Stimulated activated CD8-positive, alpha-beta memory T cell treated with anti-CD3 and anti-CD28 coated beads, Interleukin-15, amount 100 ng/mL, for 1 hour (primary cell): Measurements from ENCODE around the gene RING1.

Experiments used
- DNase-seq: peaks from one replicate; pipeline ENCODE4 v3.0.0-alpha.2; 2020; ENCODE audit warnings: low read depth

RING1 gene

GRCh38 chr6:33208091-33208967, at the start of gene RING1:
Gene RING1, plus strand, starts transcription at chr6:33208500. Its CDS starts 323 bp downstream, at chr6:33208823.
- peak; percentile 70 for DNase-seq

- DNase-seq: no peak
Observed at GRCh38 chr6:33160096-33160495, 48.2 kb upstream of the RING1 start.

- no peak for DNase-seq
Observed at GRCh38 chr6:33160728-33161344, 47.5 kb upstream of the RING1 start.

DNA sequence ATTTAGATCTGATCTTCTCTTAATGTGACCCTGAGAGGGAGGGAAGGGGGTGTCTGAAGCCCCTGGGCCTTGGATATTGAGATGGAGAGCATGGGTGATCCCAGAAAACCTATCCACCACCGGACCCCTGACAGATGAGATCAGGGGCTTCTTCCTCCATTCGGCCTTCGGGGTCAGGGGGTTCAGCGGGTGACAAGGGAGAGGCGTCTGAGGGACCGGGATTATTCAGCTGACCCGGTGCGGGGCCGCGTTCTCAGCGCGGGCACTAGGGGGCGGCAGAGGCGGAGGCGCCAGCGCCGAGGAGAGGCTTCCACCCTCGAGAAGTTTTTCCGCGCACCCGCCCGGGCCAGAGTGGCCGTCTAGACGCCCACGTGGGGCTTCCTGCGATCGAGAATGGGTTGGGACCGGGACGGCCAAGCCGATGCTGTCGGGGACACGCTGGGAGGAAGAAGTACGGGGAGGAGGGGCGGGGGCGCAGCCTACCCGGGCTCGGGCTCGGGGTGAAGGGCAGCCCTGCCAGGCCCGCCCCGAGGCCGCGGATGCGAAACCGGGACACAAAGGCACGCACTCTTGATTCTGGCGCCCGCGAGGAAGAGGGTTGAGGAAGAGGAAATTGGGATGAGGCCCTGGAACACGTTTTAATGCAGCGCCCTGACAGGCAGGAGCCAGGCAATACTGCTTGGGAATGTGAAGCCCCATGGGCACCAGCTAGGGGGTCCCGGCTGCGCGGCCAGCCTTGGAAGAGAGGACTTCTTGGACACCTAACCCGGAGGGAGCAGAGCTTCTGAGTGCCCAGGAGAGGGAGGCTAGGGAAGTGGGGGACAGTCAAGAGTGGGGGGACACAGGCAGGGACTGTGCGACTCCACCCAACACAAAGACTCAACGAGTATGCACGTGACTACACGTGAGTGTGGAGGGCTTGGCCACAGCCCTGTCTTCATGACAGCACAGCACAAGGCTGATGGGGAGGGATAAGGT, 46.7 kb upstream of the RING1 start:
- DNase-seq: peak; percentile 71

GRCh38 chr6:33163540-33163939, 44.8 kb upstream of the RING1 start:
- DNase-seq: no peak

DNA sequence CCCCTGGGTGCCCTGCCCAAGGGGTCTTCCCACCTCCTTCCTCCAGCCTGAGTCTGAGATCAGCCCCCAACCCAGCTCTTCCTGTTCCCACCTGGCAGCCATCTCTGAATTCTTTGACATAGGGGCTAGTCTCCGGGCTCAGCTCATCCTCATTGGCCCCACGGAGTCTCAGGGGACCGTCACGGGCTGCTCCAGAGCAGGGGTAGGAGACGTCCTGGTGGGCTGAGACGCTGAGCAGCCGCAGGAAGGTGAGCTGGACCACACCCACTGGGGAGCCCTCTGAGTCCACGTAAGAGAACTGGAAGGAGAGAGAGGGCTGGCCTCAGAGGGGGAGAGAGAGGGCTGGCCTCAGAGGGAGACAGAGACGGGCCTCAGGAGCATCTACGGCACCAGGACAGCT, 44.1 kb upstream of the RING1 start:
- no peak for DNase-seq

DNA sequence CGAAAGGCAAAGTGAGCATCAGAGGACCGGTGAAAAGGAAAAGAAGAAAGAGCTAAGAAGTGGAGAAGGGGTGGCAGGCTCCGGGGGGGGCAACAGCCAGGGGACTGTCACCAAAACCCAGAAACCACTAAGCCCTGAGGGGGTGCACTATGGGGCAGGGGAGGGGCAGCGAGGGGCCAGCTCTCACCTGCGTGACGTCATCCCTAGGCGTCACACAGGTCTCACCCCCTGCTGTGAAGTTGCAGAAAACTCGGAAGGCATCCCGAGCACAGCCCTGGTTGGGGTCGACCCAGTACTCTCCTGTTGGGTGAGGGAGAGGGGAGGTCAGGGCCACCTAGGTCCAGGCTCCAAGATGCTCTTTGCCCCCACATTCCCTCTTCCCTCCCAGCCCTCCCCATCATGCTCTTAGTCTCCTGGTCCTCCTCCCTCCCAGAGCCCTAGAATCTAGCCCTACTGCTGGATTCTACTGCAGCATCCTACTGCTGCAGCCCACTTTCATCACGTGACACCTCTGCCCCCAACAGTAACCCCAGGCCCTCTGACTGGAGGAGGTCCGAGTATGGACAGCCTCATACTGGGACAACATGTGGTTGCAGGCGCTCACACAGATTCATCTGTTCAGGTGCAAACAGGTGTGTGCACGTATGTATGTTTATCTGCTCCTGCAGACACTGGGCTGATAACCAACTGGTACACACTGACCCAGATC, 43.5 kb upstream of the RING1 start:
- DNase-seq: no peak

DNA sequence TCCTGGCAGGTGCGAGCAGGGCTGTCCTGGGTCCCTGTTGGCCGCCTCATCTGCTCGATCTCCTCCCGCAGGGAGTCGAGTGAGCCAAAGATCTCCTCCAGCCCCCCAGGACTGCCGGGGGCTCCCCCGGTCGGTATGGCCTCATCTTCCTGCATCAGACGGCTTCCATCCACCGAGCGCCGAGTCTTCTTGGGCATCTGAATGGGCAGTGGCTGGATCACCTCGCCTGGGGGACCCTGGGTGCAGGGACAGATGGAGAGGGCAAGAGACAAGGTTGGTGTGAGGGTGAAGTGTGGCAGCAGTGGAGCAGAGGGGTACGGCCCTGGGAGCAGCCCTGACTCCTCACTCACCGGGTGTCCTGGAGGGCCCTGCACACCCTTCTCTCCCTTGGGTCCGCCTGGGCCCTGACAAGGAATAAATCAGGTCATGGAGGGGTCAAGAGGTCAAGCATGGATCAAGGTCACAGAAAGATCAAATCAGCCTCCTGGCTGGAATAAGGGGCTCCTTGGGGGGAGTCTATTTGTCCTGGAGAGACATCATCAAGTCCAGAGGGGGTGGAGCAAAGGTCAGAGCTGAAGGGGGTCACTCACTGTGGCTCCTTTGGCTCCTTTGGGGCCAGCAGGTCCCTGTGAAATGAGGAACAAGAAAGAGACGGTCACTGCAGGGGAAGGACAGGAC, 42.6 kb upstream of the RING1 start:
- no peak for DNase-seq

DNA sequence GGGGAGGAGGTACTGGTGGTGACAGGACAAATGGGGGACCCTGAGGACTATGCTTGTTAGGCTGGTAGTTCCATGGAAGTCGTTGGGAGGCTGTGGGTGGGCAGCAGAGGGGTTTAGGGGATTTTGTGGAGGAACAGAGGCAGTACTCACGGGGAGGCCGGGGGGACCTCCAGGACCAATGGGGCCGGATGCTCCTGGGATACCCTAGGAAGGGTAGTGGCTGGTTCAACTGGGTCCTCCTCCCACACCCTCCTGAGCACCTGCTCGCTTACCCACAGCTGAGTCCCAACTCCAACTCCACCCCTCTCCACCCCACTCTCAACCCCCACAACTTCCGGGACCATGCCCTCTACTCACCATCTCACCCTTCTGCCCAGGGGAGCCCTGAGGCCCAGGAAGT, 41.9 kb upstream of the RING1 start:
- DNase-seq: no peak

DNA sequence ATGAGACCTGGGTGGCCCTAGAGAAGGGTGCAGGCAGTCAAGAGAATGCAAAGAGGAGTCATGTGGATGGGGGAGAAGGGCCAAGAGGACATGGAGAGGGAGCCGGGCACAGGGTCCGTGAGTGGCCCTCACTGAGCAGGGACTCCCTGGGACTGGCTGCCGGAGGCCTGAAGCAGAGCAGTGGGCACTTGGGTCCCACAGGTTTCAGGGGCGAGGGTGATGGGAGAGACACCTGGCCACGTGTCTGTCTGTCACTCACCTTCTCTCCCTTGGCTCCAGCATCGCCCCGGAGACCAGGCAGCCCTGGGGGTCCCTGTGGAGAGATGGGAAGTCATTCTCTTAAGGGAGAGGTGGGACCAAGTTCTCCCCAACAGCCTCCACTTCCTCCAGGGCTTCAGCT, 41.5 kb upstream of the RING1 start:
- DNase-seq: no peak

DNA sequence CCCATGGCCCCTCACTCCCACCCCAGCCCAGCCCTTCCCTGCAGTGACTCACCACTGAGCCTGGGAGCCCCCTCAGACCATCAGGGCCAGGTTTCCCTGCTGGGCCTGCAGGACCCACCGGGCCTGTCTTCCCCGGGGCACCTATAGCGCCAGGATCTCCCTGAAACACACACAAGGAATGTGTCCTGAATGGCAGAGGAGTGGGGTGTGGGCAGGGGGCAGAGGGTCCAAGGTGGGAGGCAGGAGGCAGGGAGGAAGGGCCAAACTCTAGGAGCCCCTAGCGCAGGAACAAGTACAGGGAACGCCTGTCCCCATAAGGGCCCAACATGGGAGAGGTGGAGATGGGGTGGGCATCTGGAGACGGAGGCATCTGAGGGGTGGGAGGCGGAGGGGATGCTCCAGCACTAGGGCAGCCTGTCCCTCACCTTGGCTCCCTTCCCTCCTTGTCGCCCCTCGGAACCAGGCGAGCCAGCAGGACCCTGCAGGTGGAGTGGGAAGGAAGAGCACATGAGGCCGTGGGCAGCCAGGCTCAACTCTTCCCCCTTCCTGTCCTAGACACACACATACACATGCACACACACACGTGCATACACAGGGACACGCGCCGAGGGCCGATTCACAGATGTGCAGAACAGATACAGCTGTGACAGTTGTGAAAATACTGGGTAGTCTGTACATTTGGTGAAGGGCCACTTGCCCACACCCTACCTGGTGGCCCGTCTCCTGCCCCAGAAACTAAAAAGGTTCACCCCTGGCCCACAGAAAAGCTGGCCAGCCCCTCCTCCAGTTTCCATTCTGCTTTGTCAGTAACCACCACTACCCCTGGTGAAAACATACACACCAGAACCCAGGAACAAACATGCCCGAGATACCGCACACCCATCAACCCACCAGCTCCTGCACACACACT, 40.7 kb upstream of the RING1 start:
- DNase-seq: no peak

GRCh38 chr6:33168284-33168601, 40.1 kb upstream of the RING1 start:
- DNase-seq: no peak

GRCh38 chr6:33168639-33169038, 39.7 kb upstream of the RING1 start:
- no peak for DNase-seq

- DNase-seq: no peak
Observed at GRCh38 chr6:33169291-33170175, 38.8 kb upstream of the RING1 start.

DNA sequence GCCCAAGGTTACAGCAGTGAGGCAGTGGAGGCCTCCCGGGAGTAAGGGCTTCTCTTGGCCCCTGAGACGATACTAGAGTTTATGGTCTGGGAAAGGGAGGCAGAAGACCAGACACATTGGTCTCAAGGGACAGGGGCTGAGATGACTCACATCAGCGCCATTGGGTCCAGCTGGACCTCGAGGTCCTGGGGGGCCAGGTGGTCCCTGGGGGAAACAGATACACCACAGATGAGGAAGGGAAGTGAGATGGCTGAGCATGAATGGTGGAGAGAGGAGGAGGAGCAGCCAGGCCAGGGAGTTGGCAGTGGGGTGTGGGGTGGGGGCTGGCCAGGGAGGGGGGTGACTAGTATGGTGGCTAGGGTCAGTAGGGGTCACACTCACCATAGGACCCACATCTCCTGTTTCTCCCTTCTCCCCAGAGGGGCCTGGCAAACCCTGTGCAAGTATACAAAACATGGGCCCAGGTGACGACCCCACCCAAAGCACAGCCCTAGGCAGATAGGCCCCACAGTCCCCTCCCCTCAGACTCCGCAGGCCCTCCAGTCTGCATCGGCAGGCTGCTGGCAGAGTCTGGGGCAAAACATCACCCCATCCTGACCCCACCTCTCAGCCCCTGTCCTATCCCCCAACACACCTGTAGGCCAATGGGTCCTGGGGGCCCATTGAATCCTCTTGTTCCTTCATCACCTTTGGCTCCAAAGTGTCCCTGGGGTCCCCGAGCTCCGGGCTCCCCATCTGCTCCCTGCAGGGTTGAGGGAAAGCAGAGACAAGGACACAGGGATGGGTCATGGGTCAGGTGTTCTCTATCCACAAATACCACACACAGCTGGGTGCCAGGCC, 37.9 kb upstream of the RING1 start:
- DNase-seq: no peak

DNA sequence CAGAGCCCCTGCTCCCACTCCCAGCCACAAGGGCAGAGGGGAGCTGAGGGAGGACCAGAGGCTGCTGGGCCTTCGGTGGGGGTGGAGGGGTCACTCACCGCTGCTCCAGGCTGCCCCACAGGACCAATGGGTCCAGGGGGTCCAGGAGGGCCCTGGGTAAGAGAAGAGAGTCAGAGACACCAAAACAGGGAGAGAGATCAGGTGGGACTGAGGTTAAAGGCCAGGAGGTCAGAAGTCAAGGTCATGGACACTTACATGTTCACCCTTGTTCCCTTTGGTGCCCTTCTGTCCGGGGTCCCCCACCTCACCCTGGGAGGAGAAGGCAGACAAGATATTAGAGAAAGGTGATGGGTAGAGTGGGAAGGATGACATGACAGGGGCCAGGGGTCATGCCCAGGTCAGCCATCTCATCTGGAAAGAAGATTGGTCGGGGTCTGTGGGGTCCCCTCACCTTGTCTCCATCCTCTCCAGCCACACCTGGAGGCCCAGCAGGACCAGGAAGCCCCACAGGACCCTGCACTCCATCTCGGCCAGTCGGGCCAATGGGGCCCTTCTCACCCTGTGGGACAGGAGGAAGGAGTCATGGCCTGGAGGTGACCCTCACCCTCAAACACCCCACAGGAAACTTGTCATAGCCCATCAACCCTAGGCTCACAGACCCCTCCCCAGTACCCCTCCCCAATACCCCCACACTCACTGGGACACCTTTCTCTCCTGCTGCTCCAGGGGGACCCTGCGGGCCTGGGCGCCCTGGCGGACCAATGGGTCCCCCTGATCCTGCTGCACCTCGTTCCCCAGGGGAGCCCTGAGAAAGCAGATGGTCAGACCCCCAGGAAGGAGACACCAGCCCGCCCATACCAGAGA, 37.1 kb upstream of the RING1 start:
- no peak for DNase-seq
